ENCODE results near the gene TENM4.
"Not testable (repeated sequence)": the region's sequence is repeated elsewhere in the genome, so short reads cannot be mapped to it uniquely, and the experiment has no call there.

TENM4 gene

GRCh38 chr11:78860720-78861422, 580.0 kb downstream of the TENM4 start:
- no peak for DNase-seq

- no peak for DNase-seq
Observed at GRCh38 chr11:78857688-78858087, 583.1 kb downstream of the TENM4 start.

GRCh38 chr11:78856211-78856610, 584.6 kb downstream of the TENM4 start:
- DNase-seq = no peak

- DNase-seq = no peak
Observed at GRCh38 chr11:78855116-78855515, 585.7 kb downstream of the TENM4 start.

- no peak for DNase-seq
Observed at GRCh38 chr11:78853521-78853920, 587.3 kb downstream of the TENM4 start.

GRCh38 chr11:78851878-78852586, 588.8 kb downstream of the TENM4 start:
- peak; percentile 64 for DNase-seq

GRCh38 chr11:78850078-78850477, 590.8 kb downstream of the TENM4 start:
- no peak for DNase-seq

- DNase-seq = no peak
Observed at GRCh38 chr11:78846269-78846668, 594.6 kb downstream of the TENM4 start.

- no peak for DNase-seq
Observed at GRCh38 chr11:78845496-78845895, 595.3 kb downstream of the TENM4 start.

GRCh38 chr11:78841456-78842060, 599.3 kb downstream of the TENM4 start:
- DNase-seq = no peak

- DNase-seq = peak; percentile 24
Observed at GRCh38 chr11:78840623-78841022, 600.2 kb downstream of the TENM4 start.

GRCh38 chr11:78840200-78840599, 600.6 kb downstream of the TENM4 start:
- no peak for DNase-seq

GRCh38 chr11:78838417-78838816, 602.4 kb downstream of the TENM4 start:
- no peak for DNase-seq

GRCh38 chr11:78835646-78836045, 605.2 kb downstream of the TENM4 start:
- DNase-seq = no peak

- DNase-seq = no peak
Observed at GRCh38 chr11:78834886-78835285, 605.9 kb downstream of the TENM4 start.

- DNase-seq = peak; percentile 53
Observed at GRCh38 chr11:78833237-78833636, 607.6 kb downstream of the TENM4 start.

- DNase-seq = no peak
Observed at GRCh38 chr11:78832226-78832947, 608.4 kb downstream of the TENM4 start.

GRCh38 chr11:78831571-78831970, 609.3 kb downstream of the TENM4 start:
- no peak for DNase-seq

- no peak for DNase-seq
Observed at GRCh38 chr11:78830277-78830819, 610.5 kb downstream of the TENM4 start.

- DNase-seq = peak; percentile 64
Observed at GRCh38 chr11:78829146-78829545, 611.7 kb downstream of the TENM4 start.

- DNase-seq = peak; percentile 75
Observed at GRCh38 chr11:78828676-78829075, 612.2 kb downstream of the TENM4 start.

GRCh38 chr11:78827291-78827690, 613.5 kb downstream of the TENM4 start:
- not testable (repeated sequence) for DNase-seq

GRCh38 chr11:78825591-78826020, 615.2 kb downstream of the TENM4 start:
- DNase-seq = no peak
